Heart right ventricle (tissue), 16 donors: ENCODE measurements around the gene ADAMTSL2. TPM values are rescaled to one million over a fixed set of nuclear protein-coding genes. Genes with fewer than 3 reads are reported as not detected.

Experiments
- ATAC-seq, 8 donors: fragments of 200-7000 bp; cut with Tn5 transposase; one replicate each; pipeline ENCODE4 v1.9.1; 2020; ENCODE audit warnings: mild to moderate bottlenecking in 8 of 8, moderate library complexity in 8 of 8, moderate number of reproducible peaks in 1 of 8
- DNase-seq, 2 donors: peaks; one replicate each; pipeline ENCODE4 v3.0.0-alpha.2; 2020
- H3K27ac ChIP-seq, 10 donors: fragments of 200-600 bp; sonication (generic) in 2 of 10; one replicate each; pipeline versions ENCODE4 v1.5.0 to v1.8.0; 2020 to 2022; ENCODE audit warnings: mild to moderate bottlenecking in 3 of 10
- H3K27me3 ChIP-seq, 7 donors: fragments of 200-600 bp; one replicate each; pipeline ENCODE4 v1.8.0; 2021 to 2022; ENCODE audit warnings: mild to moderate bottlenecking in 2 of 7
- H3K36me3 ChIP-seq, 9 donors: fragments of 200-600 bp; sonication (generic) in 1 of 9; one replicate each; pipeline versions ENCODE4 v1.5.0 to v1.8.0; 2020 to 2022; ENCODE audit warnings: mild to moderate bottlenecking in 2 of 9
- H3K4me1 ChIP-seq, 9 donors: fragments of 200-600 bp; sonication (generic) in 1 of 9; one replicate each; pipeline versions ENCODE4 v1.5.0 to v1.8.0; 2020 to 2022; ENCODE audit warnings: mild to moderate bottlenecking in 4 of 9
- H3K4me3 ChIP-seq, 10 donors: fragments of 200-600 bp; sonication (generic) in 2 of 10; one replicate each; pipeline versions ENCODE4 v1.5.0 to v1.8.0; 2020 to 2022; ENCODE audit warnings: mild to moderate bottlenecking in 7 of 10, moderate library complexity in 2 of 10
- H3K9me3 ChIP-seq, 11 donors: fragments of 200-600 bp in 10 of 11; sonication (generic) in 2 of 11; one replicate each; pipeline versions ENCODE4 v1.5.0 to v1.8.0; 2013 to 2022; ENCODE audit warnings: mild to moderate bottlenecking in 2 of 11, control low read depth in 1 of 11, moderate library complexity in 1 of 11
- WGBS, 2 donors: extraction: QIAGEN DNeasy Blood & Tissue Kit; methylation state at CpG; one replicate each; pipeline ENCODE4 v1.1.7; 2013; ENCODE audit warnings: inconsistent platforms in 1 of 2; 5-methylcytosine and 5-hydroxymethylcytosine counted together
- intact Hi-C, 10 donors: fragments of 100-400 bp; cut with DNase I; formaldehyde crosslinking; loops; one replicate each; pipeline versions ENCODE4 v1.11.1 to v1.14.2; 2022
- polyA plus RNA-seq, 2 donors: library from polyadenylated mRNA; stranded (reverse); fragments of 200-250 nt; gene quantifications; one replicate each; pipeline ENCODE4 v1.2.3, GENCODE V29; 2013
- total RNA-seq, 10 donors: library from RNA; stranded (reverse); fragmentation: NEBNext Ultra II Directional in 3 of 10; extraction: Animal tissue kit (Norgen Biotek cat#: 25700) in 3 of 10; gene quantifications; one replicate each; pipeline versions ENCODE4 v1.2.1 to v1.2.4, GENCODE V29; 2021 to 2023
- TF ChIP-seq, protein P1 (sequence below), 9 donors: fragments of 200-600 bp; sonication (generic) in 2 of 9; IDR thresholded peaks; one replicate each; pipeline versions ENCODE4 v1.5.0 to v1.8.0; 2021 to 2022; ENCODE audit warnings: antibody characterized with exemption in 9 of 9, mild to moderate bottlenecking in 5 of 9, moderate library complexity in 1 of 9
- donor health status: Arrhythmogenic right ventricular cardiomyopathy.
- donor health status: ischemic (EF 13 %, LVEDD 7.1; RV severe dilation, severe dysfunction).
- donor health status: healthy with polysubstance abuse.
- donor health status: DM: no; HTN: yes; CAD: no.
- donor health status: DM: no; HTN: no; CAD: no.
- donor health status: ischemic (EF 25% LVEDD 6.9; RV normal size, moderate dysfunction).
- donor health status: ischemic (EF 25% LVEDD 5.7; RV mildly dilated, moderate dysfunction).
- donor health status: healthy.
- donor health status: DM: yes; HTN: yes; CAD: no.
- donor health status: Ischemic cardiomyopathy.
- donor health status: ischemic (EF 35%, LVEDD 5.7; RV mildly dilated, moderate dysfunction).
- donor health status: nonischemic (EF 11% LVEDD 7.7; RV severe dilation, severe dysfunction).
- donor health status: DM: yes; HTN: yes; CAD: no.
- donor health status: PGD.
- donor health status: ischemic (EF 29% LVEDD 5.4; RV normal size, mild dysfunction).
- donor health status: nonischemic (EF 23%, LVEDD 6.1; RV moderate dilation, normal function).

Gene ADAMTSL2
- total and polyA plus RNA-seq, 12 donors, result 2.0 to 9.1 (median 4.5) TPM

DNA sequence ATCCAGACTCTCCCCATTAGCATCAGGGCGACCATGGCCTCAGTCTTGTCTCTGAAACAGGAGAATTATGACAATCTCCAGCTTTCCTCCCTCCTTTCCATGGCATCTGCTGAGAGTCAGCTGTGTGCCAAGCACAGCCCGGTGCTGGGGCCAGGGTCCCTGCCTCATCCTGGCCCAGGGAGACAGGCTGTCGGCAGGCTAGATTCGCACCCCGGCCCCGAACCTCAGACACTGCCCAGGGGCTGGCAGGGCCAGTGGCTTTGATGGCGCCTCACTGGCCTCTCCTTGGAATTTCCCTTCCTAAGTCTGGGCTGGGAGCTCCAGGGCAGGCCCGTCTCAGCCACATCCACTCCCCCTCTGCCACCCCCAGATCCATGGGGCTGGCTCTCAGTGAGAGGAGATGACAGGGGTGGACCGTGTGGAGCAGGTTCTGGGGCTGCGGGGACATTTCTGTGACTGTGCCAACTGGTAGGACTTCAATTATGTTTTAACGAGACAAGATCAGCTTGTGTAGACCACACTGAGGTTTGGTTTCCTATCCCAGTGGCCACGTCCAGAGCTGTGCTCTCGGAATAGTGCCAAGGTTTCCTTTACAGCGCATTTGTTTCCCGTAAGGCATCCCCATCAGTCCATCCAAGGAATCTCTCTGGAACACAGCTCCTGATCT, 59.2 kb downstream of the ADAMTSL2 start:
- Histone ChIP-seq H3K36me3 (no peaks in the 10 kb centered on the region), H3K27ac (no peak overlapping the region), H3K27me3 (peaks cover 0 to 17% (median 4%) of the 10 kb centered on the region in 7 donors), H3K9me3 (peaks cover 0 to 26% (median 18%) of the 10 kb centered on the region in 11 donors), H3K4me1 (no peaks in the 10 kb centered on the region), H3K4me3 (no peak overlapping the region)
- DNase-seq, result no peak
- 77 to 79% methylated on average over 15 of the region's 15 CpGs for WGBS, 2 donors
- TF ChIP-seq, protein P1, sequence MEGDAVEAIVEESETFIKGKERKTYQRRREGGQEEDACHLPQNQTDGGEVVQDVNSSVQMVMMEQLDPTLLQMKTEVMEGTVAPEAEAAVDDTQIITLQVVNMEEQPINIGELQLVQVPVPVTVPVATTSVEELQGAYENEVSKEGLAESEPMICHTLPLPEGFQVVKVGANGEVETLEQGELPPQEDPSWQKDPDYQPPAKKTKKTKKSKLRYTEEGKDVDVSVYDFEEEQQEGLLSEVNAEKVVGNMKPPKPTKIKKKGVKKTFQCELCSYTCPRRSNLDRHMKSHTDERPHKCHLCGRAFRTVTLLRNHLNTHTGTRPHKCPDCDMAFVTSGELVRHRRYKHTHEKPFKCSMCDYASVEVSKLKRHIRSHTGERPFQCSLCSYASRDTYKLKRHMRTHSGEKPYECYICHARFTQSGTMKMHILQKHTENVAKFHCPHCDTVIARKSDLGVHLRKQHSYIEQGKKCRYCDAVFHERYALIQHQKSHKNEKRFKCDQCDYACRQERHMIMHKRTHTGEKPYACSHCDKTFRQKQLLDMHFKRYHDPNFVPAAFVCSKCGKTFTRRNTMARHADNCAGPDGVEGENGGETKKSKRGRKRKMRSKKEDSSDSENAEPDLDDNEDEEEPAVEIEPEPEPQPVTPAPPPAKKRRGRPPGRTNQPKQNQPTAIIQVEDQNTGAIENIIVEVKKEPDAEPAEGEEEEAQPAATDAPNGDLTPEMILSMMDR (IDR thresholded peaks at IDR 0.05), result no peak
- no peak for ATAC-seq
- intact Hi-C loops, result no loop called here

DNA sequence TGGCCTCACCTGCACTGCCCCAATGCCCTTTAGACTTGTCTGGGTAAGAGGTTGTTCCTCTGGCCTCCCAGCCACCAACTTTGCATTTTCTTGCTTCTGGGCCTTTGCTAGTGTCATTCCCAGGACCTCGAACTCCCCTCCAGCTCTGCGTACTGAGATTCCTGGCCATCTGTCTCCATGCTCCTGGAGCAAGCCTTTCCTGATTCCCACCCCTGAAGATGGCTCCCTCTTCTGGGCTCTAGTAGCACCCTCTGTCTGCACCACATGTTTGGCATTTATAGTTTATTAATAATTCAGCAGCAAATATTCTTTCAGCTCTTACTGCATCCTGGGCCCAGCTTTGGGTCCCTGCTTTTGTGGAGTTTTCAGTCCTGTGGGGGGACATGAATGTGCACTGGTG, 59.8 kb downstream of the ADAMTSL2 start:
- H3K9me3 ChIP-seq, result peaks cover 0 to 31% (median 18%) of the 10 kb centered on the region in 11 donors
- intact Hi-C loops, result no loop called here
- 91 to 93% methylated on average over 2 of the region's 2 CpGs for WGBS, 2 donors

DNA sequence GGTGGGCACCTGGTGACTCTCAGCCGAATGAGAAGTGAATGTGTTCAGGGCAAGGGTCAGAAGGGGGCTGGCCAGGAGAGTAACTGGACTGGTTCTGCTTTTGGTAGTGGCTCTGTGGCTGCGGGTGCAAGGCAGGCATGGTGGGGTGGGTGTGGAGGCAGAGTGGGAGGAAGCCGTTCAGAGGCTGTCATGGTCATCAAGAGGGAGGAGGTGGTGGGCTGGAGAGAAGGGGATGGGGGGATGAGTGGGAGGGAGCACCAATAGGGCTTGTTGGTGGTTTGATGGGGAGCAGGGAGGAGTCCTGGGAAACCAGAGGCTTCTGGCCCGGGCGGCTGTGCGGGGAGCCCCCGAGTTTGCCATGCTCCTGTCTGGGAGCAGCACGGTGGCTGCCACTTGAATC, 61.4 kb downstream of the ADAMTSL2 start:
- Histone ChIP-seq H3K27me3 (peaks cover 0 to 13% (median 0%) of the 10 kb centered on the region in 7 donors), H3K36me3 (no peaks in the 10 kb centered on the region), H3K9me3 (peaks cover 0 to 31% (median 18%) of the 10 kb centered on the region in 11 donors), H3K4me3 (no peak overlapping the region), H3K27ac (no peak overlapping the region), H3K4me1 (no peaks in the 10 kb centered on the region)
- intact Hi-C loops, result no loop called here
- DNase-seq (no peak), ATAC-seq (no peak)
- TF ChIP-seq, protein P1 (IDR thresholded peaks at IDR 0.05), result no peak
- 81 to 89% methylated on average over 8 of the region's 8 CpGs for WGBS, 2 donors

More for the DNA sequence above, 59.8 kb downstream of the ADAMTSL2 start:
- ATAC-seq (no peak), DNase-seq (no peak)
- Histone ChIP-seq H3K27ac (no peak overlapping the region), H3K36me3 (no peaks in the 10 kb centered on the region), H3K4me3 (no peak overlapping the region), H3K27me3 (peaks cover 0 to 16% (median 4%) of the 10 kb centered on the region in 7 donors), H3K4me1 (no peaks in the 10 kb centered on the region)
- TF ChIP-seq, protein P1 (IDR thresholded peaks at IDR 0.05), result no peak

DNA sequence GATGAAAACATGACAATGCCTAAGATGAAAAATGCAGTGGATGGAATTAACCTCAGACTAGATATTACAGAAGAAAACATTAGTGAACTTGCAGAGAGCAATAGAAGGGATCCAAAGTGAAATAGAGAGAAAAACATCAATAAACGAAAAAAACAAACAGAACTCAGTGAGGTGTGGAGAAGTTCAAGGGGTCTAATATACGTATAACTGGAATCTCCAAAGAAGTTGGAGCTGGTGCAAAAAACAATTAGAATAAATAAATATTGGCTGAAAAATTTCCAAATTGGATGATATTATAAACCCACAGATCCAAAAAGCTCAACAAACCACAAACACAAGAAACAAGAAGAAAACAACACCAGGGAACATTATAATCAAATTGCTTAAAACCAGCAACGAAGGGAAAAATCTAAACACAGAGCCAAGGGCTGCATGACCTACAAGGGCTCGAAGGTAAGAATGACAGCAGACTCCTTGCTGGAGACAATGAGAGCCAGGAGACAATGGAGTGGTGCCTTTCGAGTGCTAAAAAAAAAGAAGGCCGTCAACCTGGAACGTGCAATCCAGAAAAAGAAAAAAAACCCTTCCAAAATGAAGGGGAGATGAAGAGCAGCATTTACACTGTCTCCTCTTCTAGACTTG, 62.9 kb downstream of the ADAMTSL2 start:
- no peak for ATAC-seq
- Histone ChIP-seq H3K36me3 (no peaks in the 10 kb centered on the region), H3K27ac (no peak overlapping the region), H3K4me1 (no peaks in the 10 kb centered on the region), H3K4me3 (no peak overlapping the region), H3K27me3 (peaks cover 0 to 21% (median 8%) of the 10 kb centered on the region in 7 donors), H3K9me3 (peaks cover 0 to 31% (median 18%) of the 10 kb centered on the region in 11 donors)
- TF ChIP-seq, protein P1 (IDR thresholded peaks at IDR 0.05), result no peak
- 81 to 84% methylated on average over 7 of the region's 7 CpGs for WGBS, 2 donors
- no peak for DNase-seq
- intact Hi-C loops, result no loop called here
